Left ventricle myocardium superior (tissue), 1 donor: Measurements from ENCODE around the gene RBKS. TPM values are rescaled to one million over a fixed set of nuclear protein-coding genes. Genes with fewer than 3 reads are reported as not detected.
"Not testable (repeated sequence)": the region's sequence is repeated elsewhere in the genome, so short reads cannot be mapped to it uniquely, and the experiment has no call there.

Source experiments
- ATAC-seq: fragments of 200-7000 bp; cut with Tn5 transposase; one replicate; pipeline ENCODE4 v1.9.1; 2020; ENCODE audit warnings: mild to moderate bottlenecking, moderate library complexity
- DNase-seq: peaks from one replicate; pipeline ENCODE4 v3.0.0-alpha.2; 2020
- intact Hi-C: fragments of 100-400 bp; cut with micrococcal nuclease; formaldehyde crosslinking; loops from one replicate; pipeline ENCODE4 v1.11.0; 2022
- total RNA-seq: library from RNA; stranded (reverse); fragmentation: NEBNext Ultra II Directional; extraction: Animal tissue kit (Norgen Biotek cat#: 25700); gene quantifications from one replicate; pipeline ENCODE4 v1.2.1, GENCODE V29; 2021
- donor health status: DM: no; HTN: yes; CAD: no; lungs with severe emphysema.

RBKS gene
- total RNA-seq, 1 donor from 2014 or later, result 3.3 TPM

GRCh38 chr2:27779417-27780055 lies 110.7 kb downstream of the RBKS start:
- ATAC-seq (no peak), DNase-seq (no peak)
- intact Hi-C loops, result no loop called here

GRCh38 chr2:27776696-27777095 lies 113.5 kb downstream of the RBKS start:
- intact Hi-C loops, result no loop called here
- ATAC-seq (no peak), DNase-seq (no peak)

GRCh38 chr2:27776097-27776496 lies 114.1 kb downstream of the RBKS start:
- ATAC-seq (no peak), DNase-seq (peak; percentile 60)
- intact Hi-C loops, result no loop called here

- intact Hi-C loops, result no loop called here
- DNase-seq, result no peak
- no peak for ATAC-seq
Observed at GRCh38 chr2:27773959-27774358, 116.2 kb downstream of the RBKS start.

GRCh38 chr2:27772804-27773203 lies 117.4 kb downstream of the RBKS start:
- intact Hi-C loops, result no loop called here
- no peak for DNase-seq
- no peak for ATAC-seq

- peak; percentile 97 for ATAC-seq
- DNase-seq, result peak; percentile 98
- intact Hi-C loops, result no loop called here
Observed at GRCh38 chr2:27771548-27772335, 118.4 kb downstream of the RBKS start, which contains the start of gene MRPL33. TSS of gene MRPL33 (plus strand) at chr2:27771719. CDS start at chr2:27771778, 59 bp downstream.

GRCh38 chr2:27771202-27771547 lies 119.0 kb downstream of the RBKS start:
- intact Hi-C loops, result no loop called here
- no peak for ATAC-seq

GRCh38 chr2:27766287-27766661 lies 123.9 kb downstream of the RBKS start:
- DNase-seq (no peak), ATAC-seq (no peak)
- intact Hi-C loops, result no loop called here

More at GRCh38 chr2:27771202-27771547, 119.0 kb downstream of the RBKS start:
- no peak for DNase-seq

- DNase-seq (peak; percentile 72), ATAC-seq (peak; percentile 72)
- intact Hi-C loops, result no loop called here
Observed at GRCh38 chr2:27765621-27766286, 124.4 kb downstream of the RBKS start.

- intact Hi-C loops, result not testable (repeated sequence)
Observed at GRCh38 chr2:27764526-27764925, 125.7 kb downstream of the RBKS start.

GRCh38 chr2:27763907-27764267 lies 126.3 kb downstream of the RBKS start:
- intact Hi-C loops, result no loop called here
- ATAC-seq (no peak), DNase-seq (no peak)

More at GRCh38 chr2:27764526-27764925, 125.7 kb downstream of the RBKS start:
- not testable (repeated sequence) for DNase-seq, ATAC-seq

- intact Hi-C loops, result no loop called here
Observed at GRCh38 chr2:27762951-27763906, 127.0 kb downstream of the RBKS start.

GRCh38 chr2:27756544-27757498 lies 133.4 kb downstream of the RBKS start:
- ATAC-seq, result peak; percentile 85
- intact Hi-C loops, result no loop called here
- peak; percentile 54 for DNase-seq

More at GRCh38 chr2:27762951-27763906, 127.0 kb downstream of the RBKS start:
- ATAC-seq (no peak), DNase-seq (no peak)

- peak; percentile 45 for ATAC-seq
- intact Hi-C loops, result no loop called here
Observed at GRCh38 chr2:27756091-27756490, 134.1 kb downstream of the RBKS start.

GRCh38 chr2:27754831-27755230 lies 135.4 kb downstream of the RBKS start:
- ATAC-seq (no peak), DNase-seq (no peak)
- intact Hi-C loops, result no loop called here

More at GRCh38 chr2:27756091-27756490, 134.1 kb downstream of the RBKS start:
- DNase-seq, result no peak

GRCh38 chr2:27754138-27754588 lies 136.0 kb downstream of the RBKS start:
- peak; percentile 86 for DNase-seq
- intact Hi-C loops, result no loop called here
- ATAC-seq, result peak; percentile 82

- DNase-seq (no peak), ATAC-seq (no peak)
- intact Hi-C loops, result no loop called here
Observed at GRCh38 chr2:27752551-27753237, 137.5 kb downstream of the RBKS start.
